Activated effector memory CD4-positive, alpha-beta T cell treated with anti-CD3 and anti-CD28 coated beads, Interleukin-2, amount 50 U/mL, for 16 hours (primary cell): ENCODE measurements around the gene SLC17A2.

Experiments used
- DNase-seq: peaks from one replicate; pipeline ENCODE4 v3.0.0-alpha.2; 2020

The SLC17A2 gene, protein sequence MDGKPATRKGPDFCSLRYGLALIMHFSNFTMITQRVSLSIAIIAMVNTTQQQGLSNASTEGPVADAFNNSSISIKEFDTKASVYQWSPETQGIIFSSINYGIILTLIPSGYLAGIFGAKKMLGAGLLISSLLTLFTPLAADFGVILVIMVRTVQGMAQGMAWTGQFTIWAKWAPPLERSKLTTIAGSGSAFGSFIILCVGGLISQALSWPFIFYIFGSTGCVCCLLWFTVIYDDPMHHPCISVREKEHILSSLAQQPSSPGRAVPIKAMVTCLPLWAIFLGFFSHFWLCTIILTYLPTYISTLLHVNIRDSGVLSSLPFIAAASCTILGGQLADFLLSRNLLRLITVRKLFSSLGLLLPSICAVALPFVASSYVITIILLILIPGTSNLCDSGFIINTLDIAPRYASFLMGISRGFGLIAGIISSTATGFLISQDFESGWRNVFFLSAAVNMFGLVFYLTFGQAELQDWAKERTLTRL

DNA sequence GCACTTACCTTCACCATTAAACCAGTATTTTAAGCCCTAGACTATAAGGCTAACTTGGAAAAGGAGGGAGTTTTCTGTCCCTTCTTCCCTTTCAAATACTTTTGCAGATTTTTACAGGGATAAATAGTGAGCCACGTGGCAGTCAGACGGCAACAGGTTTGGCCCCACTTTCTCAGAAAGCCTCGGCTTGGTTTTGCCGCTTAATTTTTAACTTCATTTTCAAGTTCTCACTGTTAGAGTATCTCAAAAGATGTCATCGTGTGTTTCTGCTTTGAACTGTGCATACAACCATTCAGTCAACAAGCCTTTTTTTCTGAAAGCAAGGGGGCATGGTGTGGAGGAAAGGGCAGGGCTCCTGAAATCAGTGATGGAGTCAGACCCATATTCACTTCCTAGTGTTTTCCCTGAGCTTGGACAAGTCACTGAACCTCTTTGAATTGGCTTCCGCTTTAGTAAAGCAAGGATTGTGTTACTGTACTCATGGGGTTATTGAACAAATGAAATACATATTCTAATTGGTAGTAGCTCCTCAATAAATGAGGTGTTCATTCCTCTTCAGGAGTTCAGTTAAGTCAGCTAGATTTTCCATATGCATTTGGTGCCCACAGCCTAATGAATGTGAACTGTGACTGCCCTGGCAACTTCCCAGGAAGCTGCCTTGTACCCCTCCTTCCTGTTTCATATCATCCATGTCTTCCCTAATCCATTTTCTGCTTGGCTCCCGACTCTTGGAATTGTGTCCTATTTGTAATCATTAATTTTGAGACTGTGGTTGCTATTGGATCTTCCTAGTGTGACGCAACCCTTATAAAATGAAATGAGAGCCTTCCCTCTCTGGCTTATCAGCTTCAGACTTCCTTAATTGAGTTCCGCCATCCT, at the start of gene SLC17A2:
Gene SLC17A2, minus strand, starts transcription at position 160 of the 879 bp plus-strand sequence. CDS start 4,895 bp downstream, outside the sequence.
- no peak for DNase-seq

DNA sequence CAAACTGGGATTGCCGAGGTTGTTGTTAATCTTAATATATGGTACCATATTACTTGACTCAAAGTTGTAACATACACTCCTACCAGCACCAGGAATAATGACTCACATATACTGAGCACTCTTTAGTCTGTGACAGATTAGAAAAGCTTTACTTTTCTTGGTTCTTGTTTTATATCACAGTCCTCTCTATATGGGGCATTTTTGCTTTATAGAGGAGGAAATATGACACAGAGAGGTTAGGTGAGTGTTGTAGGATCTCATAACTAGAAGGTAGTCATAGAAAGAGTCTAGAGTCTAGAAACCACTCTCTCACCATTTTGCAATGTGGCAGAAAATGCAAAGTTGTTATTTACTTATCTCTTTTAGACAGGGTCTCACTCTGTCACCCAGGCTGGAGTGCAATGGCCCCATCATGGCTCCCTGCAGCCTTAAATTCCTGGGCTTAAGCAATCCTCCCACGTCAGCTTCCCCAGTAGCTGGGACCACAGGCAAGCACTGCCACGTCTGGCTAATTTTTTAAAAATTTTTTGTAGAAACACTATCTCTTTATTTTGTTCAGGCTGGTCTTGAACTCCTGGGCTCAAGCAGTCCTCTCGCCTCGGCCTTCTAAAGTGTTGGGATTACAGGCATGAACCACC, 45.6 kb upstream of the SLC17A2 start:
- DNase-seq: no peak

DNA sequence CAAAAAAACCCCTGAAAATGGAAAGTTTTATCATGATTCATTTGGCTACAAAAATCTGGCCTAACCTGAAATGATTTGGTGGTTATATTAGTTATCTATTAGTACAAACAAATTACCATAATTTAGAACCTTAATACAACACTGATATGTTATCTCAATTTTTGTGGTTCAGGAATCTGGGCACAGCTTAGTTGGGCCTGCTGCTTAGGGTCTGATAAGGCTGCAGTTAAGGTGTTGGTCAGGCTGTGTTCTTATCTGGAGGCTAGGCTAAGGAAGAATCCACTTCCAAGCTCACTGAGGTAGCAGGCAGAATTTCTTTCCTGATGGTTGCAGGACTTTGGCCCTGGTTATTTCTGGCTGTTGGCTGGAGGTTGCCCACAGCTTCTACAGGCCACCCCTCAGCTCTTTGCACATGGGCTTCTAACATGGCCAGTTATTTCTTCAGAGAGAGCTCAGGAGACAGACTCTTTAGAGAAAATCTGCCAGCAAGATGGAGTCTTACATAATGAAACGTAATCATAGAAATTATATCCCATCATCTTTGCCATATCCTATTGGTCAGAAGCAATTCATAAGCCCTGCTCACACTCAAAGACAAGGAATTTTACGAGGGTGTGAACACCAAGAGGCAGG, 43.5 kb upstream of the SLC17A2 start:
- DNase-seq: no peak

DNA sequence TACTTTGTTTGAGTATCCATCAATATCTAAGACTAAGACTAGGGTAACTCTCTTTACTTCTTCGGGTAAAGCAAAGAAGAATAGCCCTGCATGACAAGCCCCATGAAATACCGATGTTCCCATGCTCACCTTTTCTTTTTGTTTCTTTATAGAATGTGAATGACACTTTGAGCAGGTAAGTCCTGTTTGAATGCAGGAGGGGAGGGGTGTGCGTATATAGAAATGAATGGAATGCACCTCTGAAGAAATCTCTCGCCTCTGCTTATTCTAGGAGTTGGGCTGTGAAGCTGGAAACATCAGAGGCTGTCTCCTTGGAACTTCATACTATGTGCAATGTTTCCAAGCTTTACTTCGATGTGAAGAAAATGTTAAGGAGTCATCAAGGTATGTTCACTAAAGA, 42.4 kb upstream of the SLC17A2 start:
- DNase-seq: no peak

DNA sequence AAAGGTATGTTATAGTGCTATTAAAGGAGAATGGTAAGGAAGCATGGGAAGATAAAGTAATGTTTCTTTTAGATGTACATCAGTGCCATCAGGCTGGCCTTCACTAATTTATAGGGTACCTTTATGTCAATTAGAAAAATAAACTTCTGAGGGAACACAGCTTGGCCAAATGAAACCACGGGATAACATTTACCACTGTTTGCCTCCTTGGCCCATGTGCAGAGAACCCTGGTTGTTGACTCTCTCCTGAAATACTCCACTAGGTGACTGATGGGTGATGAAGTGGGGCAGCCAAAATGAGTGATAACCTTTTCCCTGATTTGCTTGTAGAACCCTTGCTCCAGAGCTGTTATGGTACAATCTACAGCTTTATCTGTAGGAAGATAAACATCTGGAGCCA, 41.6 kb upstream of the SLC17A2 start:
- DNase-seq: no peak

DNA sequence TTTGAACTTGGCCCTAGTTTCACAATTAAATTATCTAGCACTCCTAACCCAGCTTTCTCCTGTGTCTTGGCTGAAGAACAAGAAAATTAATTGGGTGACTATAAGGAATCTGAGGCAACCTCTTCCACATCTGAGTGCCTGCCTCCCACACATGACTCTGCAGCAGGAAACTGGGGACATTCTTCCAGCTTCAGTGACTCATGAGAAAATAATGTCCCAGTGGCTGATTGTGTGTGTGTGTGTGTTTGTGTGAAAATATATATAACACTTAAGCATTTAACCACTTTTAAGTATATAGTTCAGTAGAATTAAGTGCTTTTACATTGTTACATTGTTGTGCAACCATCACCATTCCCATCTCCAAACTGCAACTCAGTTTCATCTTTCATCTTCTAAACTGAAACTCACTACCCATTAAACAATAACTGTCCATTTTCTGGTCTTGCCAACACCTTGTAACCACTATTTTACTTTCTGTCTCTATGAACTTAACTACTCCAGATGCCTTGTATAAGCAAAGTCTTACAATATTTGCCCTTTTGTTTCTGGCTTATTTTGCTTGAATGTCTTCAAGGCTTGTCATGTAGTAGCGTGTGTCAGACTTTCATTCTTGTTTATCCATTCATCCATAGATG, 40.8 kb upstream of the SLC17A2 start:
- no peak for DNase-seq

DNA sequence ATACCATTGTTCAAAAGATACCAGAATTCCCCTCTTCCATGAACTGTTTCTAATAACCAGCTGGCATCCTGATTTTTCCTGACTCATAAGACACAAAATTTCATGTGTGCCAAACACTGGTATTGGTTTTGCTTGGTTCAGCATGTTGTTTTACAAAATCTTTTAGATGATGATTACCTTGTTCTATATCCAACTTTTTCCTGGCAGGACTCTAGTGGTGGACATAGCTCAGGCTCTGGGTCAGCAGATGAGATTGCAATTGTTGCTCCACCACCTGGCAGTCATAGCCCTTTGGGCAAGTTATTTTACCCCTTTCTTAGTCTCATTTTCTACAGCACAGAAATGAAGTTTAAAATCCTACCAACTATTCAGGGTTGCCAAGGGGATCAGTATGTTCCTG, 38.3 kb upstream of the SLC17A2 start:
- DNase-seq: no peak

DNA sequence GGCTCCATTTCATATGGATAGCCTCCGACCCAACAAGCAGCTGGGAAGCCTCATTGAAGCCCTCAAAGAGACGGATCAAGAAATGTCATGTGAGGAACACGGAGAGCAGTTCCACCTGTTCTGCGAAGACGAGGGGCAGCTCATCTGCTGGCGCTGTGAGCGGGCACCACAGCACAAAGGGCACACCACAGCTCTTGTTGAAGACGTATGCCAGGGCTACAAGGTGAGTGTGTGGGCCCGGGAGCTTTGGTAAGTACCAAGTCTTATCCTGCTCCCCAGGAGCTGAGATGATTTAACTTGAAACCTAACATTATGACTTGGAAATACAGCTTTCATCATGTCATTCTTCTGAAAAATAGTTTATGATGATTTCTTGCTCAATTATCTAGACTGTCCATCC, 36.2 kb upstream of the SLC17A2 start:
- DNase-seq: no peak

DNA sequence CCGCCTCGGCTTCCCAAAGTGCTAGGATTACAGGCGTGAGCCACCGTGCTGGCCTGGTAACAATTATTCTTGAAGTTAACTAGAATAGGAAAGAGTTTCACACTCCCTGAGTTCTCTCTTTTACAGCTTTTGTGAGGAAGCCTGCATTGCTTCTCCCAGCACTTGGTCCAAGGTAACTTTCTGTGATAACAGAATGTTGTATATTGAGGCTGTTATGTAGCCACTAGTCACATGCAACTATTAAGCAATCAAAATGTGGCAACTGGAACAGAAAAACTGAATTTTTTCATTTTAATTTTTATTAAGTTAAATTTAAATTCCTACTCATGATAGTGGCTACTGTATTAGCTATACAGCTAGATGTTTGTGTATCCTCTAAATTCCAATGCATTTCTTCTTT, 34.6 kb upstream of the SLC17A2 start:
- DNase-seq: no peak

DNA sequence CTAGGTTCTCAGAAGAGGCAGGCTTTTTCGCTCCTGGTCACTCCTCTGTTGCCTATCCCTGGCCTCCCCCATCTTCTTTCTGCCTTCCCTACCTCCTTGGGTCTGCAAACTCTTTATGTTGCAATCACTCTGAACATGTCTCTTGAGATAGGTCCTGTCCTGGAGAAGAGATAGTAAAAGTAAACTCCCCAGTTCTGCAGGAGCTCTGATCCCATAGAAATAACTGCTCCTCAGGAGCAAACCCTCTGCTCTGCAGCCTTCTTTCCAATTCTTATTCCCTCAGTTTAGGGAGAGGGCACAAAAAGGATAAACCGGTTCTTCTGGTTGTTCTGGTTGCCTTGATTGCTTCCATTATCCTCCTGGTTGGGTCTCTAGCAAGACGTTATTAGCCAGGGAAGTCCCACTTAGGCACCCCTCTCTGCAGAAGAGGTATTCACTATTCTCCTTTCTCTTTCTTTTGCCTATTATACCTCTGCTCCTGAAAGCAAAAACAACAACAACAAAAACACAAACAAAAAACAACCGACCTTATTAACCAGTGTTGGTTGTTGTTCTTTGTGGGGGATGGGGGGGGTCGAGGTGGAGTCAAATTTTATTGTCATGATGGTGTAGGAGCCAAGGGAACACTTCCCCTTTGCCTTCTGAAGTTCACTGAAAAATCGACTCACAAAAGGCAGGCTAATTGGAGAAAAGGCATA, 33.1 kb upstream of the SLC17A2 start:
- DNase-seq: no peak

DNA sequence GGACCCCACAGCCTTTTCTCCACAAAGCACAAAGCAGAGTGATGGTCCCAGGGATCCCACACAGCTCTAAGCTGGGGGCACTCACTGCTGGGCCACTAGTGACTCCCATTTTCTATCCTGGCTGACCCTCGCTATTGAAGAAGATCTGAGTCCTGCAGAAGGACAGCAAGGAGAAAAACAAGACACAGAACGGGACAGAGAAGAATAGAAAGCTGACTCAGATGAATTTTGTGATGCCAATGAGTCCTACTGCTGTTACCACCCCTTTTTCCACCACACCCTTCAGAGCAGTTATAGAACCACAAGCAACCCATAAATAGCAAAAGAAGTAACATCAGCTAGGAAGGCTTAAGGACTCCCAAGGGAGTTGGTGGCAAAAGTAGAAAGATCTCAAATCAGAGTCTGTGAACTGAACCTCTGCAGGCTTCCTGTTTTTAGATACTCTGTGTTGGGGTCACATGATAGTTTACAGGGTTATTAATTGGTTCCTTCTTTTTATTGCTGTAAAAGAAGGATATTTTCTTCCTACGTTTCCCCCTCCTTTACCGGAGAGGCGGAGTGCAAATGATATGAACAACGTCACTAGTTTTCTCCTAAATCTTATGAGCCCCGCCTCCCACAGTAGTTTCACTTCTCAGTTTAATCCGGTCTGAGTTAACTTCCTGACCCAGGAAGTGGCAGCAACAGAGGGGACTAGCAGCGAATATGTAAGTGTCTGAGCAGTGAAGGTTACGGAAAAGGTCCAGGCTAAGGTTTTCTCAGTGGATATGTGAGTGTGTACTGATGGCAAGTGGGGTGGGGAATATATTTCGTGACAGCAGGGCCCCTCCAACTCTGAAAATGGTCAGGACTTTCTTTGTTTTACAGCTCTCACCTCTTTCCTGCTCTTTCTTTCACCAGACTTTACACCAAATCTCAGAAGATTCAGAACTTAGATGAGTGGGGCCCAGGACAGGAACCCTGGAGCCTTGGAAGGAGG, 31.9 kb upstream of the SLC17A2 start, which contains the start of gene TRIM38:
Gene TRIM38, plus strand, starts transcription at position 654 of the 979 bp plus-strand sequence. CDS start 3,721 bp downstream, outside the sequence.
- DNase-seq: peak; percentile 87

DNA sequence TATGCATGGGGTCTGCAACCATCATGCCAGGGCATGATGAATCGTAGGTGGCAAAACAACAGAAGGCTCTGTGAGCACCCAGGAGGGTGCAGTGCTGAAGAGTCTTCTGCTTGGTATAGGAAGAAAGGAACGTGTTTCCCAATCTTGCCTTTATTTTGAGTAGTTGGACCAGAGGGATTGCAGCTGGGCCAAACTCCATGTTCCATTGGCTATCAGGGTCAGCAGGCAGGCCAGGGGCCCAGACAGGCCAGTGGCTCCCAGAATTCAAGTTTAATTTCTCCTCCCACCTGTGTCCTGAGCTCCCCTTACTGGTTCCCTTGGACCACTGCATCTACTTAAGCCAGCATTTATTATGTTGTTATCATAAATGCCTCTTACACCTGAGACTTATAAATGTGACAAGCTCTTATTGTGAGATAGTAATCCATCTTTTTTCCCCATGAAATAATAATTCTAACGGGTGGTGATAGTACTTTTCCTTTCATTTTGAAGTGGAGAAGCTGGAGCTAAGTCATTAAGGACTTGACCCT, 31.2 kb upstream of the SLC17A2 start:
- DNase-seq: no peak

DNA sequence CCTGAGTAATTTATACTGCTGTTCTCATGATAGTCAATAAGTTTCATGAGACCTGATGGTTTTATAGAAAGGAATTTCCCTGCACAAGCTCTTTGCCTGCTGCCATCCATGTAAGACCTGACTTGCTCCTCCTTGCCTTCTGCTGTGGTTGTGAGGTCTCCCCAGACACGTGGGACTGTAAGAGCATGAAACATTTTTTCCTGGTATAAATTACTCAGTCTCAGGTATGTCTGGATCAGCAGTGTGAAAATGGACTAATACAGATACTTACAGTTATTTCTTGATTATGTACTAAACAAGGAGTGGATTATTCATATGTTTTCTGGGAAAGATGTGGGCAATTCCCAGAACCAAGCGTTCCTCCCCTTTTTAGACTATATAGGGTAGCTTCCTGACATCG, 30.2 kb upstream of the SLC17A2 start:
- DNase-seq: peak; percentile 76

DNA sequence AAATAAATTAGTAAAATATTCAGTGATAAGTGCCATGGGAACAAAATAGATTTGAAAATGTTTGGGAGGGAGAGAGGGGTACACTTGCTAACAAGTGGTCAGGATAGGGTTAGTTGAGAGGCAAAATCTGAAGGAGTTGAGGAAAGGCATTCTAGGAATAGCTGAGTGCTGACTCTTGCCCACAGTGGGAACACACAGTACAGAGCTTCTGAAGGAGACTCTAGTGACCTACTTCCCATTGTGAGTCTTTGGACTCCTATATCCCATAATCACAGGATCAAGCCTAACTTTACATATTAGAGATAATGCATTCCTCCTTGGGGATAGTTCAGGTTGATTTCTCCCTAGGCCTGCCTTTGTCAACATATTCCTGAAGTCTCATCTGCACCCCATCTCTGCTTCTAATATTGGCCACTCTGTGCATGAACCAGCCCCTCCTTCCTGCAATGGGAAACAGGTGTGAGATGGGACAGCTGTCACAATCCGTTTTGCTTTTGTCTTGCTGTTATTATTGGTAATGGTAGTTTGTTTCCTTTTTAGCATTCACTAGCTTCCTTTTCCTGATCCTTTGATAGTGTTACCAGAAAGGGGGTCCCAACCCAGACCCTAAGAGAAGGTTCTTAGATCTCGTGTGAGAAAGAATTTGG, 29.5 kb upstream of the SLC17A2 start:
- no peak for DNase-seq

DNA sequence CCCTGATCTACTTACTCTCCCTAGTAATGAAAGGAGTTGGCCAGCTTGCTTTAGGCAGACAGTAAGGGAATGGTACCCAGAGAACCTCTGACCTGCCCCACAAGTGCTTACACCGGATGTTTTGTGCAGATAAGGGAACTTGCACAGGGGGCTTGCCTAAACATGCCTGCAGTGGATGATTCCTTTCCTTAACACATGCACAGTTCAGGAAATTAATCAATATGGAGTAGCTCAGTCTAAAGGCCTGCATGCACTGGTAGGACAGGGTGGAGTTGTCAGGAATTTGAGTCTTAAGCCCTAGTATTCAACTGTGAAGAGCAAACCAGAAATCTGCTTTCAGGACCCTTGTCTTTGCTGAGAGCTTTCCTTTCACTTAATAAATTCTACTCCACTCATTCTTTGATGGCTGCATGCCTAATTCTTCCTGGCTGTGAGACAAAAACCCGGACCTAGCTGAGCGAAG, 28.2 kb upstream of the SLC17A2 start:
- no peak for DNase-seq

DNA sequence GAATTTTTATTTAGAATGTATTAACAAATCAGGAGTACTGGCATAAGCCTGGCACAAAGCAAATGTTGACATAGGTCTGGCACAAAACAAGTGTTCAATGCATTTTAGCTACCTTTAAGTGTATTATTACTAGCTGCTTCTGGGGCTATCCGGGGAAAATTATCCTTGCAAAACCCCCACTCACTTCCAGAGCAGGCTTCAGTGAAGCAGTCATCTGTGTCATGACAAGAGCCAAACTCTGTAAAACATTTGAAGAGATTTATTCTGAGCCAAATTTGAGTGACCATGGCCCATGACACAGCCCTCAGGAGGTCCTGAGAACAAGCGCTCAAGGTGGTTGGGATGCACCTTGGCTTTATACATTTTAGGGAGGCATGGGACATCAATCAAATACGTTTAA, 25.7 kb upstream of the SLC17A2 start:
- no peak for DNase-seq

DNA sequence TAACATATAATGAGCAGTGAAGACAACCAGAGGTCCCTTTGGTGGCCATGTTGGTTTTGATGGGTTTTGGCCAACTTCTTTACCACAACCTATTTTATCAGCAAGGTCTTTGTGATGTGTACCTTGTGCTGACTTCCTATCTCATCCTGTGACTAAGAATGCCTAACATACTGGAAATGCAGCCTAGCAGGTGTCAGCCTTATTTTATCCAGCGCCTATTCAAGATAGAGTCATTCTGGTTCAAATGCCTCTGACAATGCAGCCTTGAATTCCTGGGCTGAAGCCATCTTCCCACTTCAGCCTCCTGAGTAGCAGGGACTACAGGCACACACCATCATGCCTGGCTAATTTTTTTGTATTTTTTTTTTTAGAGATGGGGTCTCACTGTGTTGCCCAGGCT, 24.3 kb upstream of the SLC17A2 start:
- no peak for DNase-seq

DNA sequence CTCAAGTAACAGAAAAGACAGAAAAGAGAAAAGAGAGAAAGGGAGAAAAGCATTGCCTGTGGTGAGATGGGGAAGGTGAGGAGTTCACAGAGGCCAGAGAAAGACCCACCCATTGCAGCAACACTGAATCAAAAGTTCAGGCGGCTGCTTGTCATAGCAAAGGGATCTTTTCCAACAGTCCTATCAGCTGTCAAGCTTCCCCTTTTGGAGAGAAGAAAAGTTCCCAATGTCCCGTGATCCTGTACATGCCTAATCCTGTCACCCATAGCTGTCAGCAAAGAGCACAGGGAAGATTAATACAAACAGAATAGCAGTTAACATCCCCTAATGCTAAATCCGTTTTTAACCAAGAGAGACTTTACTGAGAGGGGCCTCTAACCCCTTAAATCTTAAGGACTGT, 23.2 kb upstream of the SLC17A2 start:
- DNase-seq: no peak

DNA sequence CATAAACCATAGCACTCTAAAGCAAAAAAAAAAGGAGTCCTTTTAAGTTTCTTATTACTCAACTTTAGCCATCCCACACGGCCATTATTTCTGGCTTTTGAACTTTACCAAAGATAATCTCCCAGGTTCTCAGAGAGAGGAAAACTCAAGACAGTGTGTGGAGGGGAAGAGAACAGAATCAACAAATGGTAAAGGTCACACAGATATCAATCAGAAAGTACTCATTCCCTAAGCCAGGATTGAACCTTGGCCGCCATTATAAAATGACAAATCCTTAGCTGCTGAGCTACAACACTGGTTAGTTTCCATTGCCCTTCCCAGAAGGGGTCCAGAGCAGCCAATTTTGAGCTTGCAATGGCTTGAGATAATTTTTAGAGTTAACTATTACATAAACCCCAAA, 22.0 kb upstream of the SLC17A2 start:
- DNase-seq: no peak
